DND-41 (cell line): ENCODE results near the gene UCKL1.

ENCODE experiments used
- ATAC-seq: fragments of 200-7000 bp; cut with Tn5 transposase; 3 replicates; pipeline ENCODE4 v1.9.1; 2021; ENCODE audit warnings: low read depth; ENCODE audit not compliant: insufficient read depth
- DNase-seq: peaks from one replicate; pipeline ENCODE4 v3.0.0-alpha.2; 2020
- H2AFZ ChIP-seq: 2 replicates; pipeline ENCODE4 v1.6.0; 2012; ENCODE audit warnings: low read depth, low read length
- H3K27ac ChIP-seq: 2 replicates; pipeline ENCODE4 v1.5.1; 2012; ENCODE audit warnings: low read length, inconsistent platforms
- H3K27me3 ChIP-seq: fragments of 200-600 bp; sonication (generic); 2 replicates; pipeline ENCODE4 v1.6.0; 2012; ENCODE audit warnings: low read length, mild to moderate bottlenecking, inconsistent platforms; ENCODE audit not compliant: insufficient read depth, poor library complexity
- H3K36me3 ChIP-seq: 2 replicates; pipeline ENCODE4 v1.5.1; 2012; ENCODE audit warnings: low read length, inconsistent platforms; ENCODE audit not compliant: insufficient read depth
- H3K4me1 ChIP-seq: 2 replicates; pipeline ENCODE4 v1.5.1; 2012; ENCODE audit warnings: mild to moderate bottlenecking, low read length; ENCODE audit not compliant: insufficient read depth
- H3K4me2 ChIP-seq: 2 replicates; pipeline ENCODE4 v1.6.0; 2012; ENCODE audit warnings: mild to moderate bottlenecking, moderate library complexity, low read length, inconsistent platforms; ENCODE audit not compliant: insufficient read depth
- H3K4me3 ChIP-seq, 2 experiments: fragments of 200-600 bp in 1 of 2; shearing (Covaris generic) in 1 of 2; 2 replicates each; pipeline ENCODE4 v1.5.1; 2012 to 2016; ENCODE audit warnings: inconsistent platforms in 2 of 2, low read length in 2 of 2, mild to moderate bottlenecking in 2 of 2, low read depth in 1 of 2, moderate library complexity in 1 of 2
- H3K79me2 ChIP-seq: 2 replicates; pipeline ENCODE4 v1.6.0; 2012; ENCODE audit warnings: low read length, inconsistent platforms; ENCODE audit not compliant: insufficient read depth
- H3K9ac ChIP-seq: 2 replicates; pipeline ENCODE4 v1.6.0; 2012; ENCODE audit warnings: low read depth, mild to moderate bottlenecking, inconsistent platforms, low read length, moderate library complexity
- H3K9me3 ChIP-seq: 2 replicates; pipeline ENCODE4 v1.5.1; 2012; ENCODE audit warnings: low read length, moderate library complexity, mild to moderate bottlenecking, inconsistent platforms; ENCODE audit not compliant: insufficient read depth, severe bottlenecking
- H4K20me1 ChIP-seq: 2 replicates; pipeline ENCODE4 v1.6.0; 2012; ENCODE audit warnings: low read length; ENCODE audit not compliant: insufficient read depth
- EZH2 ChIP-seq: IDR thresholded peaks from 3 replicates; pipeline ENCODE4 v1.6.1; 2012; ENCODE audit warnings: borderline replicate concordance, low read depth, mild to moderate bottlenecking, moderate library complexity, low read length, inconsistent platforms; ENCODE audit not compliant: severe bottlenecking
- TF ChIP-seq, protein P1 (sequence below): IDR thresholded peaks from 2 replicates; pipeline ENCODE4 v1.5.1; 2012; ENCODE audit warnings: borderline replicate concordance, low read length, moderate library complexity, mild to moderate bottlenecking; ENCODE audit not compliant: poor library complexity, severe bottlenecking; ENCODE audit errors: extremely low read depth

UCKL1 gene

DNA sequence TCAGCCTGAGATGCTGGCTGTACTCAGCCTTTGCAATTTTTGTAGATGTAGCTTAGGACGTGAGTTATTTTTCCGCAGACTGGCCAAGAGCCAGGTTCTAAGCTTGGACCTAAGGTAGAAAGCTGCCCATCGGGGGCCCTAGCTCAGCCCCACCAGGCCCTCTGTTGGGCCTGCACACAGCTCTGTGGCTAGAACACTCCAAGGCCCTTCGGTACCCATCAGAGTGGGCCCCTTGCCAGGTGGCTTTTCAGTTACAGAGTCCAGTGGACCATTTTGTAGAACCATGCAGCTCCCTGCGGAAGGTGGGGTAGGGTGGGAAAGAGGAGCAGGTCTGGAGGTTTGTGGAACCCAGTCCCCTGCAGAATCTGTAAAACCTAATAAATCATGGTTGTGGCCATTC, 22.6 kb downstream of the UCKL1 start:
- H4K20me1 ChIP-seq = peaks cover 61% of the 10 kb centered on the region
- H3K27ac ChIP-seq = no peak overlapping the region
- no peak overlapping the region for H3K4me2 ChIP-seq
- peaks cover 26% of the 10 kb centered on the region for H3K79me2 ChIP-seq
- TF ChIP-seq, protein P1, sequence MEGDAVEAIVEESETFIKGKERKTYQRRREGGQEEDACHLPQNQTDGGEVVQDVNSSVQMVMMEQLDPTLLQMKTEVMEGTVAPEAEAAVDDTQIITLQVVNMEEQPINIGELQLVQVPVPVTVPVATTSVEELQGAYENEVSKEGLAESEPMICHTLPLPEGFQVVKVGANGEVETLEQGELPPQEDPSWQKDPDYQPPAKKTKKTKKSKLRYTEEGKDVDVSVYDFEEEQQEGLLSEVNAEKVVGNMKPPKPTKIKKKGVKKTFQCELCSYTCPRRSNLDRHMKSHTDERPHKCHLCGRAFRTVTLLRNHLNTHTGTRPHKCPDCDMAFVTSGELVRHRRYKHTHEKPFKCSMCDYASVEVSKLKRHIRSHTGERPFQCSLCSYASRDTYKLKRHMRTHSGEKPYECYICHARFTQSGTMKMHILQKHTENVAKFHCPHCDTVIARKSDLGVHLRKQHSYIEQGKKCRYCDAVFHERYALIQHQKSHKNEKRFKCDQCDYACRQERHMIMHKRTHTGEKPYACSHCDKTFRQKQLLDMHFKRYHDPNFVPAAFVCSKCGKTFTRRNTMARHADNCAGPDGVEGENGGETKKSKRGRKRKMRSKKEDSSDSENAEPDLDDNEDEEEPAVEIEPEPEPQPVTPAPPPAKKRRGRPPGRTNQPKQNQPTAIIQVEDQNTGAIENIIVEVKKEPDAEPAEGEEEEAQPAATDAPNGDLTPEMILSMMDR = no peak
- no peak for TF ChIP-seq EZH2
- no peaks in the 10 kb centered on the region for H3K9me3 ChIP-seq
- no peak overlapping the region for H2AFZ ChIP-seq
- no peaks in the 10 kb centered on the region for H3K4me1 ChIP-seq
- ATAC-seq = no peak
- H3K9ac ChIP-seq = no peak overlapping the region
- no peak for DNase-seq
- H3K4me3 ChIP-seq = no peak overlapping the region
- H3K36me3 ChIP-seq = peaks cover 83% of the 10 kb centered on the region
- H3K27me3 ChIP-seq = no peaks in the 10 kb centered on the region

DNA sequence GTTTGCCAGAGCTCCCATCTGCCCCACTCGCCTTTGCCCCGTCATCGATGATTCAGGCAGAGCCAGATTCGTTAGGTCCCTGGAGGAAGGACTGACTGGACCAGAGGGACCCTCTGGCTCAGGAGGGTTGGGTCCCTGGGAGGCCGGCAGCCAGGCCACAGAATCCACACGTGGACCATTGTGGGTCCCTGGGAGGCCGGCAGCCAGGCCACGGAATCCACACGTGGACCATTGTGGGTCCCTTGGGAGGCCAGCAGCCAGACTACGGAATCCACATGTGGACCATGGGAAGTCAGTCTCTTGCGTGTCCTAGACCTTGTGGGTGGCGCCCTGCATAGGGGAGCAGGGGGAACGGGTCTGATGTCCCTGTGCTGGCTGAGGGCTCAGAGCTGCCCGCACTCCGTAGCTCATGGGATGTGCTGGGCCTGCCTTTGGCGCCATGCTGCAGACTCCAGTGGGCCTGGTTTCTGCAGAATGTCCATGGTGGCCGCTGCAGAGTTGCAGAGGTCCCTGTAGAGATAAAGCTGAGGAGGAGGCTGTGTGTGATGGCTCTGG, 23.5 kb downstream of the UCKL1 start:
- Histone ChIP-seq H3K36me3 (peaks cover 86% of the 10 kb centered on the region), H3K9me3 (no peaks in the 10 kb centered on the region), H3K4me3 (no peak overlapping the region), H3K4me1 (no peaks in the 10 kb centered on the region), H3K9ac (no peak overlapping the region), H3K27me3 (no peaks in the 10 kb centered on the region), H2AFZ (no peak overlapping the region), H4K20me1 (peaks cover 64% of the 10 kb centered on the region), H3K4me2 (no peak overlapping the region), H3K27ac (no peak overlapping the region), H3K79me2 (peaks cover 30% of the 10 kb centered on the region)
- ATAC-seq (no peak), DNase-seq (no peak)
- TF ChIP-seq, protein P1 = no peak
- no peak for TF ChIP-seq EZH2

DNA sequence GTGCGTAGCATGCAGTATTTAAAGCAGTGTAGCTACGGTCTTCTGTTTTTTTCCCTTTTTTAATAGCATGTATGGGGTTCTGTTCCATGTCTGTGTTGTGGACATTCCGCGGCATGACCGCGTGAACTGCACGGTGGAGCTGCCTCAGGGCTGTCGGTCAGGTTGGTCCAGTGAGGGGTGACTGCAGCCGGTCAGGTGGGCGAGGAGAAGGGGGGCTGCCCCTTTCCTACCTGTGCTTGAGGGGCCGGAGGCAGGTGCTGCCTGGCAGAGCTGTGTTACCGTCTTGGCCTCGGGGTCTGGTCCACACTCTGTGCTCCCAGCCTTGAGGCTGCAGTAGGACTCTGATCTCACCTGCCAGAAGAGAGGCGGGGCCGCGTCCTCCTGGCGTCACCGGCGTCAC, 24.5 kb downstream of the UCKL1 start:
- Histone ChIP-seq H3K4me2 (no peak overlapping the region), H3K9ac (no peak overlapping the region), H4K20me1 (peaks cover 68% of the 10 kb centered on the region), H3K4me1 (no peaks in the 10 kb centered on the region), H3K36me3 (peaks cover 93% of the 10 kb centered on the region), H3K4me3 (no peak overlapping the region), H2AFZ (no peak overlapping the region), H3K27ac (no peak overlapping the region), H3K9me3 (no peaks in the 10 kb centered on the region), H3K79me2 (peaks cover 34% of the 10 kb centered on the region), H3K27me3 (no peaks in the 10 kb centered on the region)
- no peak for ATAC-seq
- TF ChIP-seq, protein P1 = no peak
- no peak for TF ChIP-seq EZH2
- DNase-seq = no peak
